Stimulated activated CD4-positive, alpha-beta T cell treated with anti-CD3 and anti-CD28 coated beads, Interleukin-1b, Interleukin-23, amount 100 ng/mL, for 1 hour (primary cell): Measurements from ENCODE around the gene RYR2.

Experiments used
- DNase-seq, 2 donors: peaks; one replicate each; pipeline ENCODE4 v3.0.0-alpha.2; 2020; ENCODE audit warnings: low read depth in 2 of 2

Gene RYR2

GRCh38 chr1:237199026-237199425, 157.0 kb downstream of the RYR2 start:
- DNase-seq = no peak

GRCh38 chr1:237201155-237201554, 159.2 kb downstream of the RYR2 start:
- DNase-seq = no peak

- DNase-seq = no peak
Measured at GRCh38 chr1:237204841-237205240, 162.9 kb downstream of the RYR2 start.

GRCh38 chr1:237205400-237206064, 163.5 kb downstream of the RYR2 start:
- no peak for DNase-seq

- DNase-seq = no peak
Measured at GRCh38 chr1:237206065-237206414, 164.1 kb downstream of the RYR2 start.

- no peak for DNase-seq
Measured at GRCh38 chr1:237211031-237211430, 169.0 kb downstream of the RYR2 start.

GRCh38 chr1:237211540-237211939, 169.6 kb downstream of the RYR2 start:
- no peak for DNase-seq

- no peak for DNase-seq
Measured at GRCh38 chr1:237219751-237220642, 178.0 kb downstream of the RYR2 start.

GRCh38 chr1:237223419-237223818, 181.4 kb downstream of the RYR2 start:
- DNase-seq = no peak

GRCh38 chr1:237226177-237226944, 184.4 kb downstream of the RYR2 start:
- no peak for DNase-seq

GRCh38 chr1:237227476-237227875, 185.5 kb downstream of the RYR2 start:
- no peak for DNase-seq

GRCh38 chr1:237228421-237228820, 186.4 kb downstream of the RYR2 start:
- no peak for DNase-seq

- DNase-seq = no peak
Measured at GRCh38 chr1:237229333-237229732, 187.3 kb downstream of the RYR2 start.

GRCh38 chr1:237232501-237232900, 190.5 kb downstream of the RYR2 start:
- DNase-seq = no peak

- no peak for DNase-seq
Measured at GRCh38 chr1:237235091-237235490, 193.1 kb downstream of the RYR2 start.

- no peak for DNase-seq
Measured at GRCh38 chr1:237237721-237238120, 195.7 kb downstream of the RYR2 start.

- no peak for DNase-seq
Measured at GRCh38 chr1:237239248-237239647, 197.3 kb downstream of the RYR2 start.

GRCh38 chr1:237241038-237241437, 199.1 kb downstream of the RYR2 start:
- DNase-seq = no peak

GRCh38 chr1:237244778-237245177, 202.8 kb downstream of the RYR2 start:
- no peak for DNase-seq

GRCh38 chr1:237247442-237247841, 205.5 kb downstream of the RYR2 start:
- no peak for DNase-seq

- no peak for DNase-seq
Measured at GRCh38 chr1:237249120-237249519, 207.1 kb downstream of the RYR2 start.

- DNase-seq = no peak
Measured at GRCh38 chr1:237250055-237250454, 208.1 kb downstream of the RYR2 start.

GRCh38 chr1:237255071-237255470, 213.1 kb downstream of the RYR2 start:
- no peak for DNase-seq
